Stomach (tissue), 9 donors: ENCODE measurements around the gene B4GALNT4. TPM values are rescaled to one million over a fixed set of nuclear protein-coding genes. Genes with fewer than 3 reads are reported as not detected.
"Not testable (repeated sequence)": the region's sequence is repeated elsewhere in the genome, so short reads cannot be mapped to it uniquely, and the experiment has no call there.

ENCODE experiments used
- DNase-seq, 2 donors: peaks; one replicate each; pipeline versions ENCODE4 v3.0.0 to v3.0.0-alpha.2; 2013 to 2019
- H3K27ac ChIP-seq, 5 donors: fragments of 200-600 bp in 4 of 5; sonication (generic) in 4 of 5; one replicate each; pipeline ENCODE4 v1.5.1; 2013 to 2019; ENCODE audit warnings: mild to moderate bottlenecking in 1 of 5, moderate library complexity in 1 of 5
- H3K27me3 ChIP-seq, 3 donors: fragments of 200-600 bp; sonication (generic); one replicate each; pipeline ENCODE4 v1.5.1; 2017 to 2019; ENCODE audit warnings: mixed run types in 1 of 3
- H3K36me3 ChIP-seq, 4 donors: fragments of 200-600 bp; sonication (generic); 1 replicate in 3 of 4; 2 replicates in 1 of 4; pipeline ENCODE4 v1.5.1; 2016 to 2019
- H3K4me1 ChIP-seq, 4 donors: fragments of 200-600 bp; sonication (generic); one replicate each; pipeline ENCODE4 v1.5.1; 2016 to 2019
- H3K4me3 ChIP-seq, 4 donors: fragments of 200-600 bp; sonication (generic) in 3 of 4; one replicate each; pipeline ENCODE4 v1.5.1; 2016 to 2019; ENCODE audit warnings: mild to moderate bottlenecking in 1 of 4
- H3K9me3 ChIP-seq, 4 donors: fragments of 200-600 bp; sonication (generic); one replicate each; pipeline ENCODE4 v1.5.1; 2016 to 2019
- EP300 ChIP-seq: sonication (generic); formaldehyde crosslinking; IDR thresholded peaks from one replicate; pipeline ENCODE4 v1.6.1; 2017; ENCODE audit warnings: antibody characterized with exemption
- POLR2A ChIP-seq, 4 donors: fragments of 450-650 bp; IDR thresholded peaks; one replicate each; pipeline ENCODE4 v1.6.1; 2016; ENCODE audit warnings: antibody characterized with exemption in 4 of 4, control low read depth in 2 of 4, mild to moderate bottlenecking in 1 of 4, moderate library complexity in 1 of 4
- POLR2AphosphoS5 ChIP-seq, 3 donors: sonication (generic); formaldehyde crosslinking; IDR thresholded peaks; one replicate each; pipeline ENCODE4 v1.6.1; 2016; ENCODE audit warnings: antibody characterized with exemption in 3 of 3
- WGBS, 5 donors: extraction: QIAGEN DNeasy Blood & Tissue Kit in 3 of 5; methylation state at CpG; one replicate each; pipeline versions ENCODE4 v1.1.5 to v1.1.7; 2013 to 2018; 5-methylcytosine and 5-hydroxymethylcytosine counted together
- intact Hi-C: fragments of 100-400 bp; cut with DNase I; formaldehyde crosslinking; loops from one replicate; pipeline ENCODE4 v1.15.1; 2023; ENCODE audit warnings: low total_unique reads
- polyA plus RNA-seq, 3 donors: library from polyadenylated mRNA; stranded (reverse); fragments of 200-250 nt; gene quantifications; one replicate each; pipeline ENCODE4 v1.2.3, GENCODE V29; 2013
- total RNA-seq, 5 donors: library from RNA; depleted of rRNA; stranded (reverse); fragments of >200 nt; gene quantifications; one replicate each; pipeline versions ENCODE4 v1.1.0 to v1.2.3, GENCODE V29; 2014 to 2016
- TF ChIP-seq, protein P1 (sequence below), 7 experiments: fragments of 450-650 bp in 4 of 7; fragments of 200-600 bp in 3 of 7; sonication (generic) in 3 of 7; IDR thresholded peaks; one replicate each; pipeline ENCODE4 v1.5.1; 2016 to 2019; ENCODE audit warnings: antibody characterized with exemption in 7 of 7, control low read depth in 2 of 7, mild to moderate bottlenecking in 1 of 7
- donor health status: healthy with polysubstance abuse.
- donor health status: Bipolar disorder and iron deficiency.
- donor health status: healthy.

The B4GALNT4 gene
- total and polyA plus RNA-seq, 8 donors: 0.45 to 8.8 (median 4.3) TPM; not detected in 2

DNA sequence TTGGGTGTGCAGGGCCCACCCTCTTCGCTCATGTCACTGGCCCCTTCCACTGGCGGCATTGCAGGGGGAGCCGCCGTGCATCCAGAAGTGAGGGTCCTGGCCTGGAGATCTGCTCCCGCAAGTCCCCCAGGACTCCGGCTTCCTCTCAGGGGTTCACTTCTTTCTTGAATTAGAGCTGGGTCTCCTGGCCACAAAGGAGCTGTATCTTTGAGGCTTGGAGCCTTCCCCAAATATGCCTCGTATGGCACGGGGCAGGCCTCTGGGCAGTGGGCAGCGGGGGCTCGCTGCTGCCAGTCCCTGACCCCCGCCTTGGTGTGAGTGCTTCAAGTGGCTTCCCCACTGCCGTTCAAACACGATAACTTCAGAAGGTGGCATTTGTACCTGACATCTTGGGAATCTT lies 41.3 kb upstream of the B4GALNT4 start:
- 95 to 98% (median 96%) methylated on average over 13 of the region's 13 CpGs for WGBS, 5 donors
- H3K27me3 ChIP-seq: no peaks in the 10 kb centered on the region
- peak overlapping the region in 4 of 5 donors; percentile 47 to 91 (median 88) for H3K27ac ChIP-seq

DNA sequence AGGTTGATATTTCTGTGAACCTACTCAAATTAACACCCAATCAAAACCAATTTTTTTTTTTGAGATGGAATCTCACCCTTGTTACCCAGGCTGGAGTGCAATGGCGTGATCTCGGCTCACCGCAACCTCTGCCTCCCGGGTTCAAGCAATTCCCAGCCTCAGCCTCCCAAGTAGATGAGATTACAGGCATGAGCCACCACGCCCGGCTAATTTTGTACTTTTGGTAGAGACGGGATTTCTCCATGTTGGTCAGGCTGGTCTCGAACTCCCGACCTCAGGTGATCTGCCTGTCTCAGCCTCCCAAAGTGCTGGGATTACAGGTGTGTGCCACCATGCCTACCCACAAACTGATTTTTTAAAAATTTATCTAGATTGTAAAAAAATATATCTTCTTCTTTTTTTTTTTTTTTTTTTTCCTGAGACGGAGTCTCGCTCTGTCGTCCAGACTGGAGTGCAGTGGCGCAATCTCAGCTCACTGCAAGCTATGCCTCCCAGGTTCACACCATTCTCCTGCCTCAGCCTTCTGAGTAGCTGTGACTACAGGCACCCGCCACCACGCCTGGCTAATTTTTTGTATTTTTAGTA lies 40.7 kb upstream of the B4GALNT4 start:
- H3K4me1 ChIP-seq: peaks cover 26 to 52% (median 36%) of the 10 kb centered on the region in 4 donors
- H3K36me3 ChIP-seq, H3K4me3 ChIP-seq, DNase-seq, H3K27me3 ChIP-seq, intact Hi-C loops, H3K9me3 ChIP-seq, H3K27ac ChIP-seq: not testable (repeated sequence)
- 90 to 96% (median 91%) methylated on average over 15 of the region's 15 CpGs for WGBS, 5 donors

More for the DNA sequence above, 41.3 kb upstream of the B4GALNT4 start:
- intact Hi-C loops: no loop called here
- no peak for DNase-seq
- Histone ChIP-seq H3K9me3 (no peaks in the 10 kb centered on the region), H3K4me3 (no peak overlapping the region), H3K4me1 (peaks cover 26 to 53% (median 36%) of the 10 kb centered on the region in 4 donors), H3K36me3 (no peaks in the 10 kb centered on the region)
- TF ChIP-seq POLR2AphosphoS5 (IDR thresholded peaks at IDR 0.05): no peak
- TF ChIP-seq, protein P1, sequence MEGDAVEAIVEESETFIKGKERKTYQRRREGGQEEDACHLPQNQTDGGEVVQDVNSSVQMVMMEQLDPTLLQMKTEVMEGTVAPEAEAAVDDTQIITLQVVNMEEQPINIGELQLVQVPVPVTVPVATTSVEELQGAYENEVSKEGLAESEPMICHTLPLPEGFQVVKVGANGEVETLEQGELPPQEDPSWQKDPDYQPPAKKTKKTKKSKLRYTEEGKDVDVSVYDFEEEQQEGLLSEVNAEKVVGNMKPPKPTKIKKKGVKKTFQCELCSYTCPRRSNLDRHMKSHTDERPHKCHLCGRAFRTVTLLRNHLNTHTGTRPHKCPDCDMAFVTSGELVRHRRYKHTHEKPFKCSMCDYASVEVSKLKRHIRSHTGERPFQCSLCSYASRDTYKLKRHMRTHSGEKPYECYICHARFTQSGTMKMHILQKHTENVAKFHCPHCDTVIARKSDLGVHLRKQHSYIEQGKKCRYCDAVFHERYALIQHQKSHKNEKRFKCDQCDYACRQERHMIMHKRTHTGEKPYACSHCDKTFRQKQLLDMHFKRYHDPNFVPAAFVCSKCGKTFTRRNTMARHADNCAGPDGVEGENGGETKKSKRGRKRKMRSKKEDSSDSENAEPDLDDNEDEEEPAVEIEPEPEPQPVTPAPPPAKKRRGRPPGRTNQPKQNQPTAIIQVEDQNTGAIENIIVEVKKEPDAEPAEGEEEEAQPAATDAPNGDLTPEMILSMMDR (IDR thresholded peaks at IDR 0.05): no peak
- no peak for TF ChIP-seq POLR2A (IDR thresholded peaks at IDR 0.05)
- TF ChIP-seq EP300: no peak

DNA sequence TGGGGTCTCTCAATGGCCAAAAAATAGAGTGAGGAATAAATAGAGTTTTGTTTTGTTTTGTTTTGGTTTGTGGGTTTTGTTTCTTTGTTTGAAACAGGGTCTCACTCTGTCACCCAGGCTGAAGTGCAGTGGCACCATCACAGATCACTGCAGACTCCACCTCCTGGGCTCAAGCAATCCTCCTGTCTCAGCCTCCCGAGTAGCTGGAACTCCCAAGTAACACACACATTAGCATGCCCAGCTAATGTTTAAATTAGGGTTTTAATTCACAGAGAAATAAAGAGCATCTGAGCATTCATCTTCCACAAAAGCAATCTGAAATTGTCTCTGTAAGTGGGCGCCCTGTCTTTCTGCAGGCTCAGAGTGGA lies 39.4 kb upstream of the B4GALNT4 start:
- peaks cover 26 to 47% (median 29%) of the 10 kb centered on the region in 4 donors for H3K4me1 ChIP-seq
- intact Hi-C loops: no loop called here
- H3K9me3 ChIP-seq: no peaks in the 10 kb centered on the region
- H3K36me3 ChIP-seq: no peaks in the 10 kb centered on the region
- H3K27me3 ChIP-seq: no peaks in the 10 kb centered on the region
- no peak overlapping the region for H3K4me3 ChIP-seq
- H3K27ac ChIP-seq: peak overlapping the region in 1 of 5 donors; percentile 1
- 82 to 98% (median 93%) methylated on average over 2 of the region's 2 CpGs for WGBS, 5 donors
- no peak for DNase-seq
- TF ChIP-seq, protein P1 (IDR thresholded peaks at IDR 0.05): no peak
- TF ChIP-seq POLR2AphosphoS5 (IDR thresholded peaks at IDR 0.05): no peak
- no peak for TF ChIP-seq EP300
- no peak for TF ChIP-seq POLR2A (IDR thresholded peaks at IDR 0.05)

DNA sequence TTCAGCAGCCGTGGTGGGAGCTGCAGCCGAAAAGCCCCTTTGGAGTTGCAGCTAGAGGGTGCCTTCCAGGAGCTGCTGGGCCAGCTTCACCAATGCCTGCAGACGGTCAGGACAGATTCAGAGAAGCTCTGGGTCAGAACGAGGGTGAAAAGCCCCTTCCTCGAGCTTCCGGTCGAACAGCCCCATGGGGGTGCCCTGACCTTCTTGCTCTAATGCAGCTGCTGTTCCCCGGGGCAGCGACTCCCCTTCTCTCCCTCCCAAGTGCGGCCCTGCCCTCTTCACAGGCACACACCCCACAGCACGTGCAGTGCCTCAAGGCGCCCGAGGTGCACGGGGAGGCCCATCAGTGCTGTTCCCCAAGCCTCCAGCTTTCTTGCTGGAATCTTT lies 39.0 kb upstream of the B4GALNT4 start:
- DNase-seq: no peak
- WGBS, 5 donors: 72 to 85% (median 80%) methylated on average over 8 to 14 of the region's 14 CpGs
- no peak for TF ChIP-seq EP300
- Histone ChIP-seq H3K4me3 (no peak overlapping the region), H3K27ac (no peak overlapping the region), H3K27me3 (no peaks in the 10 kb centered on the region), H3K9me3 (no peaks in the 10 kb centered on the region), H3K36me3 (no peaks in the 10 kb centered on the region), H3K4me1 (peaks cover 26 to 46% (median 28%) of the 10 kb centered on the region in 4 donors)
- intact Hi-C loops: no loop called here

DNA sequence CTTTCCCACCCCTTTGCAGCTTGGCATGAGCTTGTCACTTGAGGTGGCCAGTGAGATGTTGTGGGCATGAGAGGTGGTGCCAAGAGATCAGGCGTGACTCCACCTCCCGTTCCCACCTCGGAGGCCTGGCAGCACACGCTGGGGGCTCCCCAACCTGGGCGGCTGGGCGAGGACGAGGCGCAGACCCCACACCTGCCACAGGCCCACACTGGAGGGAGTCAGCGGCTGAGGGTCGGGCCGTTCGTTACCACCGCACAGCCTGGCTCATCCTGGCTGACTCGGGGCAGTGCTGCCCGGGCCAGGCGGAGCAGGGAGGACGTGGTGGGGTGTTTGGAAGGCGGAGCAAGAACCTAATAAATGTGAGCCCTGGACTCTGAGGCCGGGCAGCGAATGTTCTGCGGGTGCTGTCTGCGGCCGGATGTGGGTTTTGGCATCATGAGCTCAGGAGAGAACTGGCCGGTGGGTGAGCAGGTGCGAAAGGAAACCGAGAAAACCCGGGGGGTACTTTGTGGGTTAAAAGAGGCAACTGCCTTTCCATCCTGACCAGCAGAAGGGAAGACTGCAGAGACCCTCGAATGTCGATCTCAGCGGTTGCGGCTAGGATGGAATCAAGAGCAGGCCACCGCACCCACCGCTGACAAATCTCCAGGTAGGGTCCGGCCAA lies 38.5 kb upstream of the B4GALNT4 start:
- intact Hi-C loops: no loop called here
- no peak overlapping the region for H3K4me3 ChIP-seq
- no peaks in the 10 kb centered on the region for H3K36me3 ChIP-seq
- H3K9me3 ChIP-seq: no peaks in the 10 kb centered on the region
- H3K27me3 ChIP-seq: no peaks in the 10 kb centered on the region
- H3K27ac ChIP-seq: no peak overlapping the region
- 74 to 84% (median 83%) methylated on average over 33 to 34 of the region's 34 CpGs for WGBS, 5 donors
- peak; percentile 14 to 42 for DNase-seq
- TF ChIP-seq POLR2AphosphoS5 (IDR thresholded peaks at IDR 0.05) (no peak), POLR2A (IDR thresholded peaks at IDR 0.05) (no peak), EP300 (no peak)
- TF ChIP-seq, protein P1 (IDR thresholded peaks at IDR 0.05): no peak
- peaks cover 22 to 47% (median 25%) of the 10 kb centered on the region in 4 donors for H3K4me1 ChIP-seq
